GM23338 (cell line): ENCODE data around the gene S100Z. TPM values are rescaled to one million over a fixed set of nuclear protein-coding genes. Genes with fewer than 3 reads are reported as not detected.

Source experiments
- ATAC-seq: fragments of 200-7000 bp; cut with Tn5 transposase; 3 replicates; pipeline ENCODE4 v1.9.1; 2020
- DNase-seq: peaks from one replicate; pipeline ENCODE4 v3.0.0-alpha.2; 2015; ENCODE audit warnings: low spot score
- H2AFZ ChIP-seq: fragments of 200-600 bp; sonication (generic); 2 replicates; pipeline ENCODE4 v1.8.0; 2016; ENCODE audit warnings: antibody characterized with exemption, mild to moderate bottlenecking, moderate library complexity
- H3F3A ChIP-seq: fragments of 200-600 bp; sonication (generic); replicated peaks from 2 replicates; pipeline ENCODE4 v1.8.0; 2017; ENCODE audit warnings: antibody characterized with exemption, mixed run types, low read depth
- H3K27ac ChIP-seq: fragments of 200-600 bp; sonication (generic); 2 replicates; pipeline ENCODE4 v1.6.1; 2016; ENCODE audit warnings: low read depth
- H3K27me3 ChIP-seq: fragments of 200-600 bp; sonication (generic); 2 replicates; pipeline ENCODE4 v1.8.0; 2016; ENCODE audit warnings: mild to moderate bottlenecking, mixed run types, moderate library complexity; ENCODE audit not compliant: insufficient read depth
- H3K36me3 ChIP-seq: fragments of 200-600 bp; sonication (generic); 2 replicates; pipeline ENCODE4 v1.8.0; 2016; ENCODE audit warnings: mild to moderate bottlenecking; ENCODE audit not compliant: insufficient read depth
- H3K4me1 ChIP-seq: fragments of 200-600 bp; sonication (generic); 2 replicates; pipeline ENCODE4 v1.8.0; 2016; ENCODE audit warnings: mild to moderate bottlenecking, moderate library complexity; ENCODE audit not compliant: insufficient read depth
- H3K4me2 ChIP-seq: fragments of 200-600 bp; sonication (generic); 2 replicates; pipeline ENCODE4 v1.7.1; 2017; ENCODE audit warnings: mixed run types
- H3K4me3 ChIP-seq: fragments of 200-600 bp; sonication (generic); 2 replicates; pipeline ENCODE4 v1.6.1; 2016; ENCODE audit warnings: mixed run types
- H3K79me2 ChIP-seq: fragments of 200-600 bp; sonication (generic); replicated peaks from 2 replicates; pipeline ENCODE4 v1.8.0; 2017; ENCODE audit warnings: mild to moderate bottlenecking; ENCODE audit not compliant: insufficient read depth
- H3K9me2 ChIP-seq: fragments of 200-600 bp; sonication (generic); 2 replicates; pipeline ENCODE4 v1.8.0; 2017; ENCODE audit not compliant: insufficient read depth
- H4K20me1 ChIP-seq: fragments of 200-600 bp; sonication (generic); replicated peaks from 2 replicates; pipeline ENCODE4 v1.8.0; 2017; ENCODE audit warnings: mild to moderate bottlenecking; ENCODE audit not compliant: insufficient read depth
- H3K27ac Mint-ChIP-seq: 2 replicates; pipeline ENCODE4 v1.8.0; 2020; ENCODE audit warnings: inconsistent platforms, mild to moderate bottlenecking, moderate library complexity, mixed read lengths
- H3K27me3 Mint-ChIP-seq: 3 replicates; pipeline ENCODE4 v1.8.0; 2022; ENCODE audit warnings: low read depth, mild to moderate bottlenecking, moderate library complexity, mixed read lengths, inconsistent platforms; ENCODE audit not compliant: insufficient read depth, poor library complexity
- H3K36me3 Mint-ChIP-seq: 3 replicates; pipeline ENCODE4 v1.8.0; 2021; ENCODE audit warnings: low read depth, mild to moderate bottlenecking, inconsistent platforms, moderate library complexity, mixed read lengths
- H3K4me1 Mint-ChIP-seq: 3 replicates; pipeline ENCODE4 v1.8.0; 2020; ENCODE audit warnings: mild to moderate bottlenecking, inconsistent platforms, mixed read lengths
- H3K4me3 Mint-ChIP-seq: 3 replicates; pipeline ENCODE4 v1.8.0; 2021; ENCODE audit warnings: moderate library complexity, mild to moderate bottlenecking, inconsistent platforms, mixed read lengths
- H3K9me3 Mint-ChIP-seq: 3 replicates; pipeline ENCODE4 v1.8.0; 2020; ENCODE audit warnings: moderate library complexity, mild to moderate bottlenecking, inconsistent platforms, mixed read lengths
- CREB1 ChIP-seq: fragments of 250-450 bp; sonication (Bioruptor Pico); IDR thresholded peaks from 2 replicates; pipeline ENCODE4 v1.5.0; 2020; ENCODE audit warnings: low read depth, mild to moderate bottlenecking, moderate library complexity
- EZH2 ChIP-seq: fragments of 200-600 bp; sonication (generic); IDR thresholded peaks from one replicate; pipeline ENCODE4 v1.8.0; 2017; ENCODE audit warnings: antibody characterized with exemption, mild to moderate bottlenecking, low read depth; ENCODE audit not compliant: unreplicated experiment
- EZH2phosphoT487 ChIP-seq: fragments of 200-600 bp; sonication (generic); IDR thresholded peaks from one replicate; pipeline ENCODE4 v1.8.1; 2018; ENCODE audit warnings: antibody characterized with exemption; ENCODE audit not compliant: unreplicated experiment
- JUNB ChIP-seq: IDR thresholded peaks from one replicate; pipeline ENCODE4 v1.6.1; 2016; ENCODE audit warnings: antibody characterized with exemption; ENCODE audit not compliant: unreplicated experiment
- NANOG ChIP-seq: IDR thresholded peaks from 2 replicates; pipeline ENCODE4 v1.6.1; 2016; ENCODE audit warnings: antibody characterized with exemption, borderline replicate concordance
- STAT1 ChIP-seq: IDR thresholded peaks from one replicate; pipeline ENCODE4 v1.6.1; 2016; ENCODE audit warnings: antibody characterized with exemption; ENCODE audit not compliant: unreplicated experiment
- ZNF331 ChIP-seq: fragments of 250-450 bp; sonication (Bioruptor Pico); IDR thresholded peaks from 2 replicates; pipeline ENCODE4 v1.5.0; 2020; ENCODE audit warnings: low read depth, mild to moderate bottlenecking, moderate library complexity
- polyA plus RNA-seq: library from polyadenylated mRNA; unstranded; fragments of >200 nt; fragmentation: Nextera tagmentation; extraction: Ambion mirVana; gene quantifications from 2 replicates; pipeline ENCODE4 v1.2.1, GENCODE V29; 2016
- total RNA-seq: library from RNA; depleted of rRNA; stranded (reverse); fragments of >200 nt; shearing (Covaris generic); gene quantifications from 2 replicates; pipeline ENCODE4 v1.2.3, GENCODE V29; 2014
- TF ChIP-seq, protein P1 (sequence below), 2 experiments: fragments of 200-600 bp in 1 of 2; sonication (generic) in 1 of 2; conservative IDR thresholded peaks; 2 replicates each; pipeline versions ENCODE4 v1.5.1 to v1.6.1; 2016 to 2017; ENCODE audit warnings: antibody characterized with exemption in 2 of 2, low read depth in 2 of 2, mild to moderate bottlenecking in 2 of 2, moderate library complexity in 1 of 2
- TF ChIP-seq, protein P2 (sequence below): fragments of 250-450 bp; sonication (Bioruptor Pico); IDR thresholded peaks from 2 replicates; pipeline ENCODE4 v1.5.0; 2020; ENCODE audit warnings: mild to moderate bottlenecking, moderate library complexity
- TF ChIP-seq, protein P3 (sequence below): IDR thresholded peaks from one replicate; pipeline ENCODE4 v1.6.1; 2018; ENCODE audit warnings: antibody characterized with exemption; ENCODE audit not compliant: unreplicated experiment

Gene S100Z
- total and polyA plus RNA-seq, 2 experiments from 2014 or later: not detected

DNA sequence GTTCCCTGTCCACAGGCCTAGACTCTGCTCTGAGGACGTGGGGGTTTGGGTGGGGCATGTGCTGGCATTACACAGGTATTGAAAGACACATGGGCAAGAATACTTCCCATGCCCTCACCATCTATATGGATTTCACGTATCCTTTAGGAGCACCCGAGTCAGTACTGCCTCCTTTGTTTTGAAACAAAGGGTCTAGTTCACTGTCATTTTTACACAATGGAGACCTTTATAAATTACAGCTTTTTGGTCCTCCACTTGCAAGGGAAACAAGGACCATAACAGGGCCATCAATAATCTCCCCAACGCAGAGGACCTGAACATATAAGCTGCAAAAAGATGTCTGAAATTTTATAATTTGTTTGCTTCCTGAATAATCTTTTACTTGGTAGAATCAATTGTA lies 78.1 kb downstream of the S100Z start:
- Histone ChIP-seq H3K36me3 (no peaks in the 10 kb centered on the region), H4K20me1 (no peaks in the 10 kb centered on the region), H3K79me2 (no peaks in the 10 kb centered on the region), H3K9me2 (no peaks in the 10 kb centered on the region), H3K27me3 (no peaks in the 10 kb centered on the region), H3F3A (no peaks in the 10 kb centered on the region), H3K4me2 (no peak overlapping the region), H2AFZ (no peak overlapping the region), H3K4me1 (peaks cover 15% of the 10 kb centered on the region; the same call in 1 of the 2 replicates), H3K4me3 (no peak overlapping the region), H3K27ac (no peak overlapping the region)
- Mint-ChIP-seq H3K27ac (no peak overlapping the region), H3K36me3 (no peaks in the 10 kb centered on the region), H3K4me3 (no peak overlapping the region), H3K9me3 (no peaks in the 10 kb centered on the region), H3K4me1 (peaks cover 13% of the 10 kb centered on the region; the same call in 2 of the 3 replicates), H3K27me3 (no peaks in the 10 kb centered on the region)
- TF ChIP-seq, protein P1, sequence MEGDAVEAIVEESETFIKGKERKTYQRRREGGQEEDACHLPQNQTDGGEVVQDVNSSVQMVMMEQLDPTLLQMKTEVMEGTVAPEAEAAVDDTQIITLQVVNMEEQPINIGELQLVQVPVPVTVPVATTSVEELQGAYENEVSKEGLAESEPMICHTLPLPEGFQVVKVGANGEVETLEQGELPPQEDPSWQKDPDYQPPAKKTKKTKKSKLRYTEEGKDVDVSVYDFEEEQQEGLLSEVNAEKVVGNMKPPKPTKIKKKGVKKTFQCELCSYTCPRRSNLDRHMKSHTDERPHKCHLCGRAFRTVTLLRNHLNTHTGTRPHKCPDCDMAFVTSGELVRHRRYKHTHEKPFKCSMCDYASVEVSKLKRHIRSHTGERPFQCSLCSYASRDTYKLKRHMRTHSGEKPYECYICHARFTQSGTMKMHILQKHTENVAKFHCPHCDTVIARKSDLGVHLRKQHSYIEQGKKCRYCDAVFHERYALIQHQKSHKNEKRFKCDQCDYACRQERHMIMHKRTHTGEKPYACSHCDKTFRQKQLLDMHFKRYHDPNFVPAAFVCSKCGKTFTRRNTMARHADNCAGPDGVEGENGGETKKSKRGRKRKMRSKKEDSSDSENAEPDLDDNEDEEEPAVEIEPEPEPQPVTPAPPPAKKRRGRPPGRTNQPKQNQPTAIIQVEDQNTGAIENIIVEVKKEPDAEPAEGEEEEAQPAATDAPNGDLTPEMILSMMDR (conservative IDR thresholded peaks at IDR 0.05; ENCODE audit: low read depth in 2 of 2): no peak
- TF ChIP-seq EZH2phosphoT487 (no peak), STAT1 (no peak), ZNF331 (CRISPR knock-in tag) (no peak), NANOG (no peak), JUNB (no peak), CREB1 (CRISPR knock-in tag) (no peak), EZH2 (no peak)
- TF ChIP-seq, protein P2, sequence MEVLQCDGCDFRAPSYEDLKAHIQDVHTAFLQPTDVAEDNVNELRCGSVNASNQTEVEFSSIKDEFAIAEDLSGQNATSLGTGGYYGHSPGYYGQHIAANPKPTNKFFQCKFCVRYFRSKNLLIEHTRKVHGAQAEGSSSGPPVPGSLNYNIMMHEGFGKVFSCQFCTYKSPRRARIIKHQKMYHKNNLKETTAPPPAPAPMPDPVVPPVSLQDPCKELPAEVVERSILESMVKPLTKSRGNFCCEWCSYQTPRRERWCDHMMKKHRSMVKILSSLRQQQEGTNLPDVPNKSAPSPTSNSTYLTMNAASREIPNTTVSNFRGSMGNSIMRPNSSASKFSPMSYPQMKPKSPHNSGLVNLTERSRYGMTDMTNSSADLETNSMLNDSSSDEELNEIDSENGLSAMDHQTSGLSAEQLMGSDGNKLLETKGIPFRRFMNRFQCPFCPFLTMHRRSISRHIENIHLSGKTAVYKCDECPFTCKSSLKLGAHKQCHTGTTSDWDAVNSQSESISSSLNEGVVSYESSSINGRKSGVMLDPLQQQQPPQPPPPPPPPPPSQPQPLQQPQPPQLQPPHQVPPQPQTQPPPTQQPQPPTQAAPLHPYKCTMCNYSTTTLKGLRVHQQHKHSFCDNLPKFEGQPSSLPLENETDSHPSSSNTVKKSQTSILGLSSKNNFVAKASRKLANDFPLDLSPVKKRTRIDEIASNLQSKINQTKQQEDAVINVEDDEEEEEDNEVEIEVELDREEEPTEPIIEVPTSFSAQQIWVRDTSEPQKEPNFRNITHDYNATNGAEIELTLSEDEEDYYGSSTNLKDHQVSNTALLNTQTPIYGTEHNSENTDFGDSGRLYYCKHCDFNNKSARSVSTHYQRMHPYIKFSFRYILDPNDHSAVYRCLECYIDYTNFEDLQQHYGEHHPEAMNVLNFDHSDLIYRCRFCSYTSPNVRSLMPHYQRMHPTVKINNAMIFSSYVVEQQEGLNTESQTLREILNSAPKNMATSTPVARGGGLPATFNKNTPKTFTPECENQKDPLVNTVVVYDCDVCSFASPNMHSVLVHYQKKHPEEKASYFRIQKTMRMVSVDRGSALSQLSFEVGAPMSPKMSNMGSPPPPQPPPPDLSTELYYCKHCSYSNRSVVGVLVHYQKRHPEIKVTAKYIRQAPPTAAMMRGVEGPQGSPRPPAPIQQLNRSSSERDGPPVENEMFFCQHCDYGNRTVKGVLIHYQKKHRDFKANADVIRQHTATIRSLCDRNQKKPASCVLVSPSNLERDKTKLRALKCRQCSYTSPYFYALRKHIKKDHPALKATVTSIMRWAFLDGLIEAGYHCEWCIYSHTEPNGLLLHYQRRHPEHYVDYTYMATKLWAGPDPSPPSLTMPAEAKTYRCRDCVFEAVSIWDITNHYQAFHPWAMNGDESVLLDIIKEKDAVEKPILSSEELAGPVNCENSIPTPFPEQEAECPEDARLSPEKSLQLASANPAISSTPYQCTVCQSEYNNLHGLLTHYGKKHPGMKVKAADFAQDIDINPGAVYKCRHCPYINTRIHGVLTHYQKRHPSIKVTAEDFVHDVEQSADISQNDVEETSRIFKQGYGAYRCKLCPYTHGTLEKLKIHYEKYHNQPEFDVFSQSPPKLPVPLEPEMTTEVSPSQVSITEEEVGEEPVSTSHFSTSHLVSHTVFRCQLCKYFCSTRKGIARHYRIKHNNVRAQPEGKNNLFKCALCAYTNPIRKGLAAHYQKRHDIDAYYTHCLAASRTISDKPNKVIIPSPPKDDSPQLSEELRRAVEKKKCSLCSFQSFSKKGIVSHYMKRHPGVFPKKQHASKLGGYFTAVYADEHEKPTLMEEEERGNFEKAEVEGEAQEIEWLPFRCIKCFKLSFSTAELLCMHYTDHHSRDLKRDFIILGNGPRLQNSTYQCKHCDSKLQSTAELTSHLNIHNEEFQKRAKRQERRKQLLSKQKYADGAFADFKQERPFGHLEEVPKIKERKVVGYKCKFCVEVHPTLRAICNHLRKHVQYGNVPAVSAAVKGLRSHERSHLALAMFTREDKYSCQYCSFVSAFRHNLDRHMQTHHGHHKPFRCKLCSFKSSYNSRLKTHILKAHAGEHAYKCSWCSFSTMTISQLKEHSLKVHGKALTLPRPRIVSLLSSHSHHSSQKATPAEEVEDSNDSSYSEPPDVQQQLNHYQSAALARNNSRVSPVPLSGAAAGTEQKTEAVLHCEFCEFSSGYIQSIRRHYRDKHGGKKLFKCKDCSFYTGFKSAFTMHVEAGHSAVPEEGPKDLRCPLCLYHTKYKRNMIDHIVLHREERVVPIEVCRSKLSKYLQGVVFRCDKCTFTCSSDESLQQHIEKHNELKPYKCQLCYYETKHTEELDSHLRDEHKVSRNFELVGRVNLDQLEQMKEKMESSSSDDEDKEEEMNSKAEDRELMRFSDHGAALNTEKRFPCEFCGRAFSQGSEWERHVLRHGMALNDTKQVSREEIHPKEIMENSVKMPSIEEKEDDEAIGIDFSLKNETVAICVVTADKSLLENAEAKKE: no peak
- TF ChIP-seq, protein P3, sequence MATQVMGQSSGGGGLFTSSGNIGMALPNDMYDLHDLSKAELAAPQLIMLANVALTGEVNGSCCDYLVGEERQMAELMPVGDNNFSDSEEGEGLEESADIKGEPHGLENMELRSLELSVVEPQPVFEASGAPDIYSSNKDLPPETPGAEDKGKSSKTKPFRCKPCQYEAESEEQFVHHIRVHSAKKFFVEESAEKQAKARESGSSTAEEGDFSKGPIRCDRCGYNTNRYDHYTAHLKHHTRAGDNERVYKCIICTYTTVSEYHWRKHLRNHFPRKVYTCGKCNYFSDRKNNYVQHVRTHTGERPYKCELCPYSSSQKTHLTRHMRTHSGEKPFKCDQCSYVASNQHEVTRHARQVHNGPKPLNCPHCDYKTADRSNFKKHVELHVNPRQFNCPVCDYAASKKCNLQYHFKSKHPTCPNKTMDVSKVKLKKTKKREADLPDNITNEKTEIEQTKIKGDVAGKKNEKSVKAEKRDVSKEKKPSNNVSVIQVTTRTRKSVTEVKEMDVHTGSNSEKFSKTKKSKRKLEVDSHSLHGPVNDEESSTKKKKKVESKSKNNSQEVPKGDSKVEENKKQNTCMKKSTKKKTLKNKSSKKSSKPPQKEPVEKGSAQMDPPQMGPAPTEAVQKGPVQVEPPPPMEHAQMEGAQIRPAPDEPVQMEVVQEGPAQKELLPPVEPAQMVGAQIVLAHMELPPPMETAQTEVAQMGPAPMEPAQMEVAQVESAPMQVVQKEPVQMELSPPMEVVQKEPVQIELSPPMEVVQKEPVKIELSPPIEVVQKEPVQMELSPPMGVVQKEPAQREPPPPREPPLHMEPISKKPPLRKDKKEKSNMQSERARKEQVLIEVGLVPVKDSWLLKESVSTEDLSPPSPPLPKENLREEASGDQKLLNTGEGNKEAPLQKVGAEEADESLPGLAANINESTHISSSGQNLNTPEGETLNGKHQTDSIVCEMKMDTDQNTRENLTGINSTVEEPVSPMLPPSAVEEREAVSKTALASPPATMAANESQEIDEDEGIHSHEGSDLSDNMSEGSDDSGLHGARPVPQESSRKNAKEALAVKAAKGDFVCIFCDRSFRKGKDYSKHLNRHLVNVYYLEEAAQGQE: no peak
- no peak for DNase-seq
- no peak for ATAC-seq
